Lower leg skin (tissue), 4 donors: ENCODE data around the gene RINT1. TPM values are rescaled to one million over a fixed set of nuclear protein-coding genes. Genes with fewer than 3 reads are reported as not detected.
"Not testable (repeated sequence)": the region's sequence is repeated elsewhere in the genome, so short reads cannot be mapped to it uniquely, and the experiment has no call there.

Experiments
- DNase-seq, 2 donors: peaks; one replicate each; pipeline ENCODE4 v3.0.0-alpha.2; 2019; ENCODE audit warnings: low spot score in 2 of 2
- H3K4me3 ChIP-seq: fragments of 200-600 bp; sonication (generic); 2 replicates; pipeline ENCODE4 v1.5.1; 2017; ENCODE audit warnings: mild to moderate bottlenecking, low read depth; ENCODE audit not compliant: poor library complexity, severe bottlenecking
- POLR2A ChIP-seq, 2 donors: fragments of 450-650 bp; IDR thresholded peaks; one replicate each; pipeline ENCODE4 v1.6.1; 2016 to 2017; ENCODE audit warnings: antibody characterized with exemption in 2 of 2, mild to moderate bottlenecking in 1 of 2, moderate library complexity in 1 of 2
- WGBS, 2 donors: methylation state at CpG; one replicate each; pipeline ENCODE4 v1.1.5; 2018; 5-methylcytosine and 5-hydroxymethylcytosine counted together
- intact Hi-C: fragments of 100-400 bp; cut with DNase I; formaldehyde crosslinking; loops from one replicate; pipeline ENCODE4 v1.15.0; 2023; ENCODE audit warnings: low total_unique reads
- total RNA-seq, 4 donors: library from RNA; depleted of rRNA; stranded (reverse); fragments of >200 nt; gene quantifications; one replicate each; pipeline ENCODE4 v1.1.0, GENCODE V29; 2016
- TF ChIP-seq, protein P1 (sequence below), 3 donors: fragments of 450-650 bp; IDR thresholded peaks; one replicate each; pipeline ENCODE4 v1.5.1; 2016; ENCODE audit warnings: antibody characterized with exemption in 3 of 3, mild to moderate bottlenecking in 3 of 3, moderate library complexity in 2 of 3

RINT1 gene
- total RNA-seq, 4 donors from 2014 or later: 11.2 to 29.1 (median 21.1) TPM

DNA sequence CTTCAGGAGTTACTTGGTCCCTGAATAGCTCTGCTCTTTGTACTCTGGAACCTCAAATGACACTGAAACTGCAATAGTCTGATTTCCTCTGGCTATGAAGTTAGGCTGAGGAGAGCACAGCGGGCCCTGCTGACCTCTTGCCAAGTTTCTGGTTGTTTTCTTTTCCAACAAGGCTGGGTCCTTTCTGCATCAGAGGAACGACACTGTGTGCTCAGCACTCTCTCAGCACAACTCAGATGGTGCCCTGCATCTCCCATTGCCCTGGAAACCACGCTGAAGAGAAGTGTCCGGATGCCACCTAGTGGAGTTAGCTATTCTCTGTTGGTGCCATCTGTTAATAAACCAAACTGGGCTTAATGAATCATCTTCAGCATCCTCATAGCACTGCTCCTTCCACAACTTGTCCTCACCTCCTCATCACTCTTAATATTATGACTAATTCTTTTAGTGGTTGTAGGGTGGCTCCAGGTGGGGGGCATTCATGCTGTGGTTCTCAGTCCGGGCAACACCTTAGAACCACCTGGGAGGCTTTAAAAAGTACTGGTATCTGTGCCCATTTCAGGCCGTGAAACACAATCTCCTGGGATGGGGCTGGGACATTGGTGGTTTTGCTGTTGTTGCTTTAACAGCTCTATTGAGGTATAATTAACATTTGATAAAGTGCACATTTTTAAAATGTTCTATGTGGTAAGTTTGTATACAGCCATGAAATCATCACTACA lies 57.5 kb downstream of the RINT1 start:
- no peak for TF ChIP-seq POLR2A (IDR thresholded peaks at IDR 0.05)
- TF ChIP-seq, protein P1, sequence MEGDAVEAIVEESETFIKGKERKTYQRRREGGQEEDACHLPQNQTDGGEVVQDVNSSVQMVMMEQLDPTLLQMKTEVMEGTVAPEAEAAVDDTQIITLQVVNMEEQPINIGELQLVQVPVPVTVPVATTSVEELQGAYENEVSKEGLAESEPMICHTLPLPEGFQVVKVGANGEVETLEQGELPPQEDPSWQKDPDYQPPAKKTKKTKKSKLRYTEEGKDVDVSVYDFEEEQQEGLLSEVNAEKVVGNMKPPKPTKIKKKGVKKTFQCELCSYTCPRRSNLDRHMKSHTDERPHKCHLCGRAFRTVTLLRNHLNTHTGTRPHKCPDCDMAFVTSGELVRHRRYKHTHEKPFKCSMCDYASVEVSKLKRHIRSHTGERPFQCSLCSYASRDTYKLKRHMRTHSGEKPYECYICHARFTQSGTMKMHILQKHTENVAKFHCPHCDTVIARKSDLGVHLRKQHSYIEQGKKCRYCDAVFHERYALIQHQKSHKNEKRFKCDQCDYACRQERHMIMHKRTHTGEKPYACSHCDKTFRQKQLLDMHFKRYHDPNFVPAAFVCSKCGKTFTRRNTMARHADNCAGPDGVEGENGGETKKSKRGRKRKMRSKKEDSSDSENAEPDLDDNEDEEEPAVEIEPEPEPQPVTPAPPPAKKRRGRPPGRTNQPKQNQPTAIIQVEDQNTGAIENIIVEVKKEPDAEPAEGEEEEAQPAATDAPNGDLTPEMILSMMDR (IDR thresholded peaks at IDR 0.05): no peak
- DNase-seq: peak; percentile 37 to 80
- WGBS, 2 donors: 29 to 31% methylated on average over 6 of the region's 6 CpGs
- no peak overlapping the region for H3K4me3 ChIP-seq
- intact Hi-C loops: no loop called here

DNA sequence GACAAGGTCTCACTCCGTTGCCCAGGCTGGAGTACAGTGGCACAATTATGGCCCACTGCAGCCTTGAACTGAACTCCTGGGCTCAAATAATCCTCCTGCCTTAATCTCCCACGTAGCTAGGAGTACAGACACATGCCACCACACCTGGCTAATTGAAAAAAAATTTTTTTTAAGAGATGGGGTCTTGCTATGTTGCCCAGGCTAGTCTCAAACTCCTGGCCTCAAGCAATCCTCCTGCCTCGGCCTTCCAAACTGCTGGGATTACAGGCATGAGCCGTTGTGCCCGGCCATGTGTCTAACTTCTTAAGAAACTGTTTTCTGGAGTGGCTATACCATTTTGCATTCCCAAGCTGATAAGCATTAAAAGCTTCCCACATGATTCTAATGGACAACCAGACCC lies 58.8 kb downstream of the RINT1 start:
- TF ChIP-seq POLR2A (IDR thresholded peaks at IDR 0.05): no peak
- TF ChIP-seq, protein P1 (IDR thresholded peaks at IDR 0.05): no peak
- WGBS, 2 donors: 91 to 93% methylated on average over 5 of the region's 5 CpGs
- H3K4me3 ChIP-seq: no peak overlapping the region
- intact Hi-C loops: no loop called here
- peak in 1 of 2 donors; percentile 18 for DNase-seq

DNA sequence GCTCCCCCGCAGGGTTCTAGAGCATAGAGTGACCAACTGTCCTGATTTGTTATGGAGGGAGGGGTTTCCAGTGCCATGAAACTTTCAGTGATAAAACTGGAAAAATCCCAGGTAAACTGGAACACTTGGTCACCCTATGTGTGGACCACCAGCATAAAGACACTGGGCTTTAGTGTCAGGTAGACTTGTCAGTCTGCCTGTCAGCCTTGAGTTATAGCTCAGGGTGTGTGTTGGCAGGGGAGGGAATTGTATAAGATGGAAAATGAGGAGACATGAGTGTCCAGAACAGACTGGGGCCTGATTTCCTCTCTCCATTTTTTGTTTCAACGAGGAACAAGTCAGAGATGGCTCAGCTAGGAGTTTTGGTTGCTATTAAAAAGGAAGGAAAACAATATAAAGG lies 59.5 kb downstream of the RINT1 start:
- 75 to 78% methylated on average over 2 of the region's 2 CpGs for WGBS, 2 donors
- DNase-seq: peak in 1 of 2 donors; percentile 49
- intact Hi-C loops: no loop called here
- H3K4me3 ChIP-seq: no peak overlapping the region
- TF ChIP-seq, protein P1 (IDR thresholded peaks at IDR 0.05): no peak
- TF ChIP-seq POLR2A (IDR thresholded peaks at IDR 0.05): no peak

DNA sequence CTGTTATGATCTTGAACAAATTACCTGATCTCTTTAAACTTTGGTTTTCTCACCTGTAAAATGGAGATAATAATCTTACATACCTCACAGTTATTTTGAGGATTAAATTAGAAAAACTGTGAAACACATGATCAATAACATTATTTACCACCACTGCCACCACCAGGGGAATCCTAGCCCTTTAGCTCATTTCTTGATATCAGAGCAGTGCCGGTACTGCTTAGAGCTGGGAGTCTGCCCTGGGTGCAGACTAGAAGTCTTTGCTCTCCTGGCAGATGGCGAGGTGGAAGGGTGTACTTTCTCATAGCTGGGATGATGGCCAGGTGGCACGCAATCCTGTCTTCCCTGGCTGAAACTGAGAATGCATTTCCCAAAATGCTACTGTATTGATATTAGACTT lies 62.0 kb downstream of the RINT1 start:
- DNase-seq: peak in 1 of 2 donors; percentile 28
- intact Hi-C loops: no loop called here
- TF ChIP-seq, protein P1 (IDR thresholded peaks at IDR 0.05): no peak
- TF ChIP-seq POLR2A (IDR thresholded peaks at IDR 0.05): no peak

DNA sequence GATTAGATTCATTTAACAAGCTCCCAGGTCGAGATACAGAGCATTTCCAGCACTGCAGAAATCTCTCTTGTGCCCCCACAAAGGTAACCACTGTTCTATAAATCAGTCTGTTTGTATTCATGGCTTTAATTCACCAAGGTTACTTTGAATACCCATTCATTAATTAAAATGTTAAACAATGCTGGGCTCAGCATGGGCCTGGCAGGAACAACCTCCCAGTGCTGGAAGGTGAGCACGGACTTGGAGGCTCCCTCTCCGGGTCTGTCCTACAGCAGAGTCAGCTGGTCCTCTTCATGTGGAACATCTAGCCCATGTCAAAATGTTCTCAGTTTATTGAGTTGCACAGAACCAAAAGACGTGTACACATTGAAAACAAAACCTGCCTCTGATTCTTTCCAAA lies 64.9 kb downstream of the RINT1 start:
- intact Hi-C loops: no loop called here
- no peak overlapping the region for H3K4me3 ChIP-seq
- TF ChIP-seq, protein P1 (IDR thresholded peaks at IDR 0.05): no peak
- TF ChIP-seq POLR2A (IDR thresholded peaks at IDR 0.05): no peak
- WGBS, 2 donors: 63 to 67% methylated on average over 4 of the region's 4 CpGs
- DNase-seq: peak in 1 of 2 donors; percentile 37

More for the DNA sequence above, 62.0 kb downstream of the RINT1 start:
- 23 to 29% methylated on average over 3 of the region's 3 CpGs for WGBS, 2 donors
- no peak overlapping the region for H3K4me3 ChIP-seq

DNA sequence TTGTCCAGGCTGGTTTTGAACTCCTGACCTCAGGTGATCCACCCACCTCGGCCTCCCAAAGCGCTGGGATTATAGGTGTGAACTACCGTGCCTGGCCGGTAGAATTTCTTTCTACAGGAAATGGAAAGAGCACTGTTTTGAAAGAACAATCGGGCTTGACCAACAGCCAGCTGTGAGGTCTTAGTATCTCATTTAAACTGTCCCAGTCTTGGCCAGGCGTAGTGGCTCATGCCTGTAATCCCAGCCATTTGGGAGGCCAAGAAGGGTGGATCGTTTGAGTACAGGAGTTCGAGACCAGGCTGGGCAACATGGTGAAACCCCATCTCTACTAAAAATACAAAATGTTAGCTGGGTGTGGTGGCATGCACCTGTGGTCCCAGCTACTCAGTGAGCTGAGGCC lies 67.1 kb downstream of the RINT1 start:
- DNase-seq, H3K4me3 ChIP-seq, intact Hi-C loops: not testable (repeated sequence)
- WGBS, 2 donors: 87 to 89% methylated on average over 8 of the region's 8 CpGs
